ENCODE measurements around the gene EPOP. TPM values are rescaled to one million over a fixed set of nuclear protein-coding genes. Genes with fewer than 3 reads are reported as not detected.

Gene EPOP
- total RNA-seq, 1 experiment from 2014 or later, result 8.4 TPM

GRCh38 chr17:38667787-38668122 lies 7.0 kb downstream of the EPOP start:
- Histone ChIP-seq H3K79me2 (ENCODE audit: low read depth) (no peaks in the 10 kb centered on the region), H3K27ac (no peak overlapping the region), H3K4me3 (no peak overlapping the region), H3K9me2 (ENCODE audit: insufficient read depth) (no peaks in the 10 kb centered on the region), H3K27me3 (ENCODE audit: insufficient read depth, low read depth) (no peaks in the 10 kb centered on the region), H3F3A (ENCODE audit: insufficient read depth, low read depth) (peaks cover 19% of the 10 kb centered on the region), H3K36me3 (ENCODE audit: low read depth) (no peaks in the 10 kb centered on the region), H3K9me3 (ENCODE audit: insufficient read depth, low read depth) (no peaks in the 10 kb centered on the region), H2AFZ (no peak overlapping the region), H4K20me1 (ENCODE audit: insufficient read depth) (no peaks in the 10 kb centered on the region), H3K4me1 (replicated peaks; ENCODE audit: insufficient read depth) (peaks cover 12% of the 10 kb centered on the region), H3K4me2 (no peak overlapping the region)
- no peak for TF ChIP-seq EZH2 (IDR thresholded peaks at IDR 0.05; ENCODE audit: low read depth)
- TF ChIP-seq, protein P1, sequence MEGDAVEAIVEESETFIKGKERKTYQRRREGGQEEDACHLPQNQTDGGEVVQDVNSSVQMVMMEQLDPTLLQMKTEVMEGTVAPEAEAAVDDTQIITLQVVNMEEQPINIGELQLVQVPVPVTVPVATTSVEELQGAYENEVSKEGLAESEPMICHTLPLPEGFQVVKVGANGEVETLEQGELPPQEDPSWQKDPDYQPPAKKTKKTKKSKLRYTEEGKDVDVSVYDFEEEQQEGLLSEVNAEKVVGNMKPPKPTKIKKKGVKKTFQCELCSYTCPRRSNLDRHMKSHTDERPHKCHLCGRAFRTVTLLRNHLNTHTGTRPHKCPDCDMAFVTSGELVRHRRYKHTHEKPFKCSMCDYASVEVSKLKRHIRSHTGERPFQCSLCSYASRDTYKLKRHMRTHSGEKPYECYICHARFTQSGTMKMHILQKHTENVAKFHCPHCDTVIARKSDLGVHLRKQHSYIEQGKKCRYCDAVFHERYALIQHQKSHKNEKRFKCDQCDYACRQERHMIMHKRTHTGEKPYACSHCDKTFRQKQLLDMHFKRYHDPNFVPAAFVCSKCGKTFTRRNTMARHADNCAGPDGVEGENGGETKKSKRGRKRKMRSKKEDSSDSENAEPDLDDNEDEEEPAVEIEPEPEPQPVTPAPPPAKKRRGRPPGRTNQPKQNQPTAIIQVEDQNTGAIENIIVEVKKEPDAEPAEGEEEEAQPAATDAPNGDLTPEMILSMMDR (conservative IDR thresholded peaks at IDR 0.05), result peak; percentile 5; the same call in 1 of the 2 replicates
- intact Hi-C loops (cut with micrococcal nuclease; ENCODE audit: unreplicated experiment), result loop anchor here (1.0 to 5.0 kb wide), 5 partner anchors 160 to 319 kb away; no protein-coding TSS in a partner anchor
- ChIA-PET CTCF (interaction anchor here (0.6 to 3.2 kb wide), 5 partner anchors 61 to 318 kb away, joined by 3 to 13 read pairs (median 4); no protein-coding TSS in a partner anchor), POLR2A (ENCODE audit: unreplicated experiment) (interaction anchor here (0.6 kb wide), 1 partner anchor 64 kb away, joined by 3 read pairs; no protein-coding TSS in a partner anchor)
- no peak for DNase-seq
- BruUV-seq (replicated peaks), result no TSS peak

- Histone ChIP-seq H3K9me2 (ENCODE audit: insufficient read depth) (no peaks in the 10 kb centered on the region), H4K20me1 (ENCODE audit: insufficient read depth) (no peaks in the 10 kb centered on the region), H3K79me2 (ENCODE audit: low read depth) (no peaks in the 10 kb centered on the region), H3K36me3 (ENCODE audit: low read depth) (no peaks in the 10 kb centered on the region), H3K27me3 (ENCODE audit: insufficient read depth, low read depth) (no peaks in the 10 kb centered on the region), H3K9me3 (ENCODE audit: insufficient read depth, low read depth) (no peaks in the 10 kb centered on the region), H3K4me3 (no peak overlapping the region), H3K4me2 (no peak overlapping the region), H2AFZ (no peak overlapping the region), H3F3A (ENCODE audit: insufficient read depth, low read depth) (peaks cover 20% of the 10 kb centered on the region), H3K4me1 (replicated peaks; ENCODE audit: insufficient read depth) (peaks cover 7% of the 10 kb centered on the region), H3K27ac (no peak overlapping the region)
- peak; percentile 58 to 66 for DNase-seq
- ChIA-PET CTCF (interaction anchor here (0.6 to 3.2 kb wide), 5 partner anchors 60 to 318 kb away, joined by 3 to 13 read pairs (median 4); no protein-coding TSS in a partner anchor), POLR2A (ENCODE audit: unreplicated experiment) (interaction anchor here (0.6 kb wide), 1 partner anchor 64 kb away, joined by 3 read pairs; no protein-coding TSS in a partner anchor)
- intact Hi-C loops (cut with micrococcal nuclease; ENCODE audit: unreplicated experiment), result loop anchor here (1.0 to 5.0 kb wide), 5 partner anchors 160 to 318 kb away; no protein-coding TSS in a partner anchor
- no TSS peak for BruUV-seq (replicated peaks)
- TF ChIP-seq, protein P1 (conservative IDR thresholded peaks at IDR 0.05), result peak; percentile 99
- TF ChIP-seq EZH2 (IDR thresholded peaks at IDR 0.05; ENCODE audit: low read depth), result no peak
These were observed 7.5 kb downstream of the EPOP start for GRCh38 chr17:38667099-38667786.

DNA sequence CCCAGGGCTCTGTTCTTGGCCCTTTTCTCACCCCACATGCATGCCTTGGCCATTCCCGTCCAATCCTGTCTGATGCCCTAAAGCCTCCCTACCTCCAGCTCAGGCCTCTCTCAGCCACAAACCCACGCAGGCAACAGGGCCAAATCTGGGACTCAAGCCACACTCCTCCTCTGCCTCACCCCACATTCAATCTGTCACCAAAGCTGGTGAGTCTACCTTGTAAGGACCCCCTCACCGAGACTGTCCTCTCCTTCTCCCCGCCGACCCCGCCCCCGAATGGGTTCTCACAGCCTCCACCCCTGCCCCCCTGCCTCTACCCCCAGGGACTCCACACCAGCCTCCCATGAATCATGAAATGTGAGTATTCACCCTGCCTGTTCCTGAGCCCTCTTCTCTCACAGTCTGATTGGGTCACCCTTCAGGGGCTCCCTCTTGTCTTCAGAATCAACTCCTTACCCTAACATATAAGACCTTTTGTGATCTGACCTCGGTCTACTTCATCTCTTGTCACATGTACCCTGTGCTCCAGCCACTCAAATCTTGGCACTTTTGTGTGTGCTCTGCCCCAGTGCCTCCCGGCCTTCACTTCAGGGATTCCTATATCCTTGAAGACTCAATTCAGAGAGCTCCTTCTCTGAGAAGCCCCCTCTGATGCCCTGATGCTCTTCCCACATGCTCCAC lies 10.7 kb downstream of the EPOP start:
- no peaks in the 10 kb centered on the region for H3K79me2 ChIP-seq (ENCODE audit: low read depth)
- H3K4me2 ChIP-seq, result no peak overlapping the region
- H3K4me1 ChIP-seq (replicated peaks; ENCODE audit: insufficient read depth), result no peaks in the 10 kb centered on the region
- H4K20me1 ChIP-seq (ENCODE audit: insufficient read depth), result no peaks in the 10 kb centered on the region
- no peak for DNase-seq
- no peaks in the 10 kb centered on the region for H3K36me3 ChIP-seq (ENCODE audit: low read depth)
- no peak overlapping the region for H3K4me3 ChIP-seq
- H3F3A ChIP-seq (ENCODE audit: insufficient read depth, low read depth), result peaks cover 21% of the 10 kb centered on the region
- BruUV-seq (replicated peaks), result no TSS peak
- no peak overlapping the region for H2AFZ ChIP-seq
- no peaks in the 10 kb centered on the region for H3K9me2 ChIP-seq (ENCODE audit: insufficient read depth)
- TF ChIP-seq, protein P1 (conservative IDR thresholded peaks at IDR 0.05), result no peak
- TF ChIP-seq EZH2 (IDR thresholded peaks at IDR 0.05; ENCODE audit: low read depth), result no peak
- no peaks in the 10 kb centered on the region for H3K27me3 ChIP-seq (ENCODE audit: insufficient read depth, low read depth)
- intact Hi-C loops (cut with micrococcal nuclease; ENCODE audit: unreplicated experiment), result loop anchor here (1.0 kb wide), 3 partner anchors 80 to 172 kb away; no protein-coding TSS in a partner anchor
- ChIA-PET POLR2A (ENCODE audit: unreplicated experiment) (no interaction called here), CTCF (interaction anchor here (0.6 to 1.3 kb wide), 4 partner anchors 13 to 541 kb away, joined by 3 to 19 read pairs (median 10); no protein-coding TSS in a partner anchor)
- H3K27ac ChIP-seq, result no peak overlapping the region
- H3K9me3 ChIP-seq (ENCODE audit: insufficient read depth, low read depth), result no peaks in the 10 kb centered on the region
